Measurements from ENCODE around the gene C14orf180. TPM values are rescaled to one million over a fixed set of nuclear protein-coding genes. Genes with fewer than 3 reads are reported as not detected.

Gene C14orf180
- polyA plus RNA-seq, 1 experiment = not detected

- ChIA-PET CTCF (no interaction called here), POLR2A (no interaction called here)
- H3K27ac ChIP-seq (ENCODE audit: low read depth, low read length) = no peak overlapping the region
- no peak overlapping the region for H3K4me3 ChIP-seq (ENCODE audit: low read depth, low read length)
- no peaks in the 10 kb centered on the region for H3K27me3 ChIP-seq (ENCODE audit: control insufficient read depth, insufficient read depth, low read length)
- TF ChIP-seq CTCF (IDR thresholded peaks at IDR 0.05; ENCODE audit: low read depth, low read length) = no peak
- H3K9me3 ChIP-seq (ENCODE audit: control insufficient read depth, insufficient read depth, low read length) = no peaks in the 10 kb centered on the region
- DNase-seq (ENCODE audit: low read depth, low spot score) = no peak
Observed at GRCh38 chr14:104591031-104591430, 11.5 kb downstream of the C14orf180 start.

- no peak overlapping the region for H3K27ac ChIP-seq (ENCODE audit: low read depth, low read length)
- no peak overlapping the region for H3K4me3 ChIP-seq (ENCODE audit: low read depth, low read length)
- no peak for DNase-seq (ENCODE audit: low read depth, low spot score)
- H3K27me3 ChIP-seq (ENCODE audit: control insufficient read depth, insufficient read depth, low read length) = no peaks in the 10 kb centered on the region
- ChIA-PET POLR2A (no interaction called here), CTCF (no interaction called here)
- H3K9me3 ChIP-seq (ENCODE audit: control insufficient read depth, insufficient read depth, low read length) = no peaks in the 10 kb centered on the region
- no peak for TF ChIP-seq CTCF (IDR thresholded peaks at IDR 0.05; ENCODE audit: low read depth, low read length)
Observed at GRCh38 chr14:104591506-104592291, 12.1 kb downstream of the C14orf180 start.

GRCh38 chr14:104592292-104592672, 12.7 kb downstream of the C14orf180 start:
- no peaks in the 10 kb centered on the region for H3K27me3 ChIP-seq (ENCODE audit: control insufficient read depth, insufficient read depth, low read length)
- CTCF ChIA-PET = no interaction called here
- no peak overlapping the region for H3K27ac ChIP-seq (ENCODE audit: low read depth, low read length)
- no peak for TF ChIP-seq CTCF (IDR thresholded peaks at IDR 0.05; ENCODE audit: low read depth, low read length)
- DNase-seq (ENCODE audit: low read depth, low spot score) = no peak
- H3K9me3 ChIP-seq (ENCODE audit: control insufficient read depth, insufficient read depth, low read length) = no peaks in the 10 kb centered on the region
- POLR2A ChIA-PET = no interaction called here
- no peak overlapping the region for H3K4me3 ChIP-seq (ENCODE audit: low read depth, low read length)

DNA sequence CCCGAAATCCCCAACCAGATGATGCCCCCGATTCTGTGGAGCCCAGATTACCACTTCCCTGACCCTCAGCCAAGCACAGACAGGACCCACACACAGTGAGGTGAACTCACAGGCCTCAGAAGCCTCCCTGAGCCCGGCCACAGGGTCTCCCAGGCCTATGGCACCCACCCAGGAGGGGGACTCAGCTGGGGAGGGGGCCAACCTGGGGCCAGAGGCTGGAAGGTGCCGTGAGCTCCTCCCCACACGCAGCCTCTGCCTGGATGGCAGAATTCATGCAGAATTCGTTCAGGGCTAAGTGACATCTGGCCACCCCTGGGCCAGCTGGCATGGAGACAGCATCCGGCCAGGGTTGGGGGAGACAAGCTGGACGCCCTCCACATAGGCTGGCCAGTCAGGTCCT, 13.2 kb downstream of the C14orf180 start:
- no peak for DNase-seq (ENCODE audit: low read depth, low spot score)
- CTCF ChIA-PET = no interaction called here
- Histone ChIP-seq H3K9me3 (ENCODE audit: control insufficient read depth, insufficient read depth, low read length) (no peaks in the 10 kb centered on the region), H3K27ac (ENCODE audit: low read depth, low read length) (no peak overlapping the region), H3K4me3 (ENCODE audit: low read depth, low read length) (no peak overlapping the region), H3K27me3 (ENCODE audit: control insufficient read depth, insufficient read depth, low read length) (no peaks in the 10 kb centered on the region)
- POLR2A ChIA-PET = no interaction called here
- TF ChIP-seq CTCF (IDR thresholded peaks at IDR 0.05; ENCODE audit: low read depth, low read length) = no peak

DNA sequence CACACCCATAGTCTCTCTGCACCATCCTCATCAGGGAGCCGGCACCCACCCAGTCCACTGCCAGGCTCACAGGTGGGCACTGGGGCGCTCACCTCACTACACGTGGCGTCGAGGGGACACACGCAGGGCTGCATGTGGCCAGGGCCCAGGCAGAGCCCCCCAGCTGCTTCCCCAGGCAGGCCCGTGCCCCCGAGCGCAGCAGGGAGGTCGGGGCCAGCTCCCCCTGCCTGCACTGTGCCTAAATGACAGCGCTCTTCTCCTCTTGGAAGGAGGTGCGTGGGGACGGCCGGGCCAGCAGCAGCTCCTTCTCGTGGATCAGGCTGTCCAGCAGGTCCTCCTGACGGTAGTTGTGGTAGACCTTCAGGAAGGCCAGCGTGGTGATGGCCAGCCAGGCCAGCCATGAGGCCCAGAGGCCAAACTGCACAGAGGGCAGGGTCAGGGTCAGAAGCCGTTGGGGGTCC, 13.7 kb downstream of the C14orf180 start:
- ChIA-PET POLR2A (no interaction called here), CTCF (no interaction called here)
- no peak overlapping the region for H3K4me3 ChIP-seq (ENCODE audit: low read depth, low read length)
- H3K27me3 ChIP-seq (ENCODE audit: control insufficient read depth, insufficient read depth, low read length) = no peaks in the 10 kb centered on the region
- no peaks in the 10 kb centered on the region for H3K9me3 ChIP-seq (ENCODE audit: control insufficient read depth, insufficient read depth, low read length)
- no peak for TF ChIP-seq CTCF (IDR thresholded peaks at IDR 0.05; ENCODE audit: low read depth, low read length)
- no peak for DNase-seq (ENCODE audit: low read depth, low spot score)
- no peak overlapping the region for H3K27ac ChIP-seq (ENCODE audit: low read depth, low read length)
